Measurements from ENCODE around the gene TRPV4.

- no peak for TF ChIP-seq GABPA (IDR thresholded peaks at IDR 0.05; ENCODE audit: low read depth)
- no peak for TF ChIP-seq CBX3 (IDR thresholded peaks at IDR 0.05; ENCODE audit: borderline replicate concordance, low read depth)
- TF ChIP-seq MYC (IDR thresholded peaks at IDR 0.05; ENCODE audit: insufficient read depth, insufficient read length, insufficient replicate concordance, low read length, severe bottlenecking), result no peak
- TF ChIP-seq POLR2AphosphoS5 (IDR thresholded peaks at IDR 0.05; ENCODE audit: low read length), result no peak
- TF ChIP-seq POLR2A (IDR thresholded peaks at IDR 0.05; ENCODE audit: low read depth, low read length), result no peak
- no peak for TF ChIP-seq TAF1 (IDR thresholded peaks at IDR 0.05; ENCODE audit: borderline replicate concordance, low read depth, low read length)
These were observed 38.6 kb upstream of the TRPV4 start for GRCh38 chr12:109871668-109872314.

All from GM12878 (cell line).